ENCODE data around the gene ZMYND8.

Gene ZMYND8

DNA sequence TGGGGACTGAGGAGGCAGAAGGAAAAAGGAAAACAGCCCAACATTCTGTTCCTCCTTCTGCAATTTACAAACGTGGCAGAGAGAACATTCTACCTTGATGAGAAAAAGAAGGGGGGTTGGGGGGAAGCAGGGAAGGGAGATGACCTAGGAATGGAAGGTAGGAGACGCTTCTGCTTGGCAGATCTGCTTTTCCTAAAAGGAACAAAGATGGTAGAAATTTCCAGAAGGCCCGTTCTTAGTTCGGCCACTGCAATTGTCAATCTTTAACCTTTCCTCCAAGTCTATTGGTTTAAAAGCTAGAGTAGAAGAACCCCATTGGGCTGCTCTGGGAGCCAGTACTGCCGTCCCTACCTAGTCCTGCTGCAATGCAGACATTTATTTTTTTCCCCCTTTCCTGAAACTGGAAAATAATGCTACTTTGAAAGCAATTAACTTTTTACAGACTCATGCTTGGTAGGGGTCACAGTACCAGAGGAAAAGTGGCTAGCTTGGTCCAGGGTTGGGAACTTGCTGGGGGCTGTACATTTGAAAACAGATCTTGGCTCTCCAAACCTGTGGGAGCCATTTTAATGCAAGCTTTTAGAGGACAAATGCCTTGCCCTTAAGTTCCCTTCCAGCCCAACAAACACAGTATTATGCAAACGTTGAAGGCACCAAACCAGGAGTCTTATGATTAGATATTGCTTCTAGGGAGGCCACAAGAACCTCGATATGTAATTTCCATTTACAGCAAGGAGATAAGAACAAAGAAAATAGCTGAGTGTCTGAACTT, 2.6 kb downstream of the ZMYND8 start:
- no peak for DNase-seq (ENCODE audit: low read depth in 2 of 2)

DNA sequence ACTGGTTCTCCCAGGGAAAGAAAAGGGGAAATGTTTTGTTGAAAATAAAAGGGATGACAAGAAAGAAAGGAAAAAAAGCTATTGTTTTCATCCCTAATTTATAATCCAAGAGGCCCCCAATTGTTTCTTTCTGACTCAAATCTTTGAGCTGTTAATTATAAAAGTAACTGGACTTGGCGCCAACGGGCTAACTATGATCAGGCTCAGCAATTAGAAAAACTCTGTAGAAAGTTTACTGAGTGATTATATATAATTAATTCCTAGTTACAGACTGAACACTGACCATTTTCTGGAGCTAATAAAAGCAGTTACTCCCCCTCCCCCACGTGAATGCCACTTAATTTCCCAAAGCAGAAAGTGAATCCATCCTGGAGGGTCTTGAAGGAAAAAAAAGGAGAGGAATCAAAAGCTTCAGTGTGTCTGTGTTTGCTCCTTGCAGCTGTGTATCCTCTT, 3.2 kb downstream of the ZMYND8 start:
- DNase-seq (ENCODE audit: low read depth in 2 of 2) = no peak

DNA sequence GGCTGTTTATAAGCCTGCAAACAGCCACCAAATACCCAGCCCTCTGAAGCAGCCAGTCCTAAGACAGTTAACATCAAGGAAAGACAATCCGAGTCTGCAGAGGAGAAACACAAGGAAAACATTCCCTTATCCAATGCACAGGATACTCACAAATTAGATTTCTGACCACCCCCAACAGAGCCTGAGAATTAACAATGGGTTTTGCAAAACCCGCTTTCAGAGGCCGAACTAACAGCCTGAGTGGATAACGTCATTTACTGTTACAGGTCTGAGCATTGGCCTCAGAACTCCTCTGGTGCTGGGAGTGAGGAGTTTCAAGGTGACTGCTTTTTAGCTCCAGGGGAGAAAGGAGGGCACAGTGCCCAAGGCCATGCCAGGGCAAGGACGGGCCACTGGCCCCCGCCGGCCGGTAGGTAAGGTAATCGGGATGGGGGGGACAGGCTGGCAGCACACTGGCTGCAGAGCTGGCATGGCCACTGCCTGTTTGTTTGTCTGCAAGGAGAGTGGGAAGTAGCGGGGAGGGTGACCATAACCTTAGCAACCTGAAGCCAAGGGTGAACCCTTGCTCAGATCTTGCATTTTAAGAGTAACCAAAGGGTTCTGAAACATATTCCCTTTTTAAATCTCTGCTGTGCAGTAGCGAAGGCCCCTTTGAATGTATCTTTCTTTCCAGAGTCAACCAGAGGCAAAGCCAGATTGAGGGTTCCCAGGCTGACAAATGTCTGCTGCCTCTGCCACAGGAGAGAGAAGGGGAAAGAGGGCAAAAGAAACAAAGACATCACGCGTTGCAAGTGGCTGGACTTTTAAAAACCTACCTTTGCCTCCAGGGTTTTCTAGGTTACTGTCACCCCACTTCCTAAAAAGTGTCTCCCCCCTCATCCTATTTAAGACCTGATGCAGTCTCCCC, 3.9 kb downstream of the ZMYND8 start:
- no peak for DNase-seq (ENCODE audit: low read depth in 2 of 2)

DNA sequence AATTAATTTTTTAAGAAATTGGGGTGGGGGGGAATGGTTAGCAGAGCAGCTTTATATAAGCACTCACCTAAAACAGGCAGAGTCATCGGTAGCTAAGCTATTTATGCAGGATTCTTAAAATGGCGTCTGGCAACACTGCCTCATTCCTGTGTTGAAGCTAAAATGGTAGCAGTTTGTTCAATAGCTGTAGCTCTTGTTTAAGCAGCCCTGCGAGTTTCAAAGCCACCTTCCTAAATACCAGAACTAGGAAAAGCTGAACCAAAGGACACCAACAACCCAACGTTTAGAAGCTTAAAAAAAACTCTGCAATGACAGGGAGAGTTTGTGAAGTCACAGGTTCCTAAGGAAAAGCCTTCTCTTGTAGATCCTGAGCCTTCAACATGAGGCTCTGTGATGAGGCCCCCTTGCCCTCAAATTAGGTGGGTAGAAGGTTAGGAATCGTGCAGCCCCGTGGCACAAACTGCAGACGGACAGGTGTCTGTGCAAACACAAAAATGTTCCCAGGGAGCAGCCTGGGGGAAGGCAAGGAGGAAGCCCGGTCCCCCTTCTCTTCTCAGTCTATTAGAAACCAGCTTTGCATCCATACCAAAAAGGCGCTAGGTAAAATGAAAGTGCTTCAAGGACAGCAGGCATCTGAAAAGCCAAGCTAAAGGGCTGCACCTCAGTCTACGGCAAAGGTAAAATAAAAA, 4.7 kb downstream of the ZMYND8 start:
- DNase-seq (ENCODE audit: low read depth in 2 of 2) = no peak

DNA sequence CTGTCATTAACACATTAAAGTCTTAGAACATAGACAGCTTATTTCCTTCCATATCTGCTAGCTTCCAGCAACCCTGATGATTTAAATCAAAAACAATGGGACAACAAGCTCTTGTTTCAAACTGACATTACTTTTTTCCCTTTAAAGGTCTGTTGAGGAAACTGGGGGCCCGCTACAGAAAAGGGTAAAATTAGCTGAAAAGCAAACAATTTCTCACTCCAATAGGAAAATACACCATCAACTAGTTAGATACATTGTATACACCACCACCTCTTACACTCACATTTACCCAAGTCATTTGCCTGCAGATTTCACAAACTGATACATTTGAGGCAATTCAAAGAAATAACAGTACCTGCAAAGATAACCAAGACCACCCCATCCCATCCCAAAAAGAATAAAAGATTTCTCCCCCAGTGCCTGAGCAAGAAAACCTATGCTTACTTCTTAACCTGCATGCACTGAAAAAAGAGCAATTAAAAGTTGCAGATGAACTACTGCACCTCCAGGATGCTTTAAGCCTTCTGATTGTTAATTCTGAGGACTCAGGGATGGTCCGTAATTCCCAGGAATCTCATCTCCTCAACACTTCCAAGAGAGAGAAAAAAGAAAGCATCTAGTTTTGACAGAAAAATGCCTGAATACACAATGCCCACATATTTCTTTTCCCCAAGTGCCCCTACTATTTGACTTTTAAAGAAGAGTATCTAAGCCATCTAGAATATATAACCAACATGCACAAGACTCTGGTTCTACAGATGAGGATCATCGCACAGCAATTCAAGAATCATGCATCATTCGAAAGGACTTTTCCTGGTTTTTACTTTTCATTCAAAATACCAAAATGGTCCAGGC, 5.6 kb downstream of the ZMYND8 start:
- DNase-seq (ENCODE audit: low read depth in 2 of 2) = no peak

DNA sequence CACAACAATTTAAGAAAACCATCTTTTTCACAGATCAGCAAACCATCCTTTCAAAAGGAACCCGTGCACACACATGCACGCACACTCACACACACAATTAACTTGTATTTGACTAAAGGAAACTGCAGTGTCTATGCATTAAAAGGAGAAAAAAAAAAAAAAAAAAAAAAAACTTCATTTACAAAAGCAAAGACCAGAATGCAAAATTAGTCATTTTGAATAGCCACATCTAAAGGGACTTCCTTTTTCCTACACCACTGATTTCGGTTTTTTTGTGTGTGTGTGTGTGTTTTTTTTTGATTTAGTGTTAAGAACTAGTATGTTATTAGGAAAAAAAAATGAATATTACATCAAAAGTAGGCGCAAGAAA, 6.3 kb downstream of the ZMYND8 start:
- DNase-seq (ENCODE audit: low read depth in 2 of 2) = no peak

DNA sequence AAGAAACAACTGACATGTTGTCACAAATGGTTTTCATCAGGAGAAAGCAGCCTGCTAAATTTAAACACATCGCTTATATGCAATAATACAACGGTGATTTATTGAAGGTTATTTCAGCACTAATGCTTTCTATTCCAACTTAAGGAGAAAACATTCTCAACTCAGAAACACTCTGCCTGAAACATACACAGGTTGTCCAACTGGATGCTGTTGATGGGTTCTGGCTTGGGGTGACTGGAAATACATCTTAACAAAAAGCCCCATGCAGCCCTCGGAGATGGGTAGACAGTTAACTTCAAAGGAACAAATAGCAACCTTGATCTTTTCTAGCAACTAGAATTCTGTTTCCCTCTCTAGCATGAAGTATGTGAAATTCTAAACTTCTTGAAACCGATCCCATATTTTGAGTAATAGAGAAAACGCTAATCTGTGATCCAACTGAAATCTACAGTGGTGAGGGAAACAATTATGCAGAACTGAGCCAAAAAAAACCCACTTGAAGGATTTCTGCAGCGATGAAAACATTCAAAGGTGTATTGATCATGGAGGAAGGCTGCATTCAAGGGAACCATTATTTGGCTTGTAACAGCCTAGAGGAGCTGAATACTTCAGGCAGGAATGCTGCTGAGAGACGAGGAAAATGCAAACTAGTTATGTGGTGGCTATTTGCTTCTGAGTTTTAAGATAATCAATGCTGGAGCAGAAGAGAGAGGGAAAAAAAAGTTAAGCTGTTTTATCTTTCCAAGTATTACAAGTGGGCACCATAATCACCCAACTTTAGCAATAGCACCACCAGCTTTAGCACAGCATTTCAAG, 6.9 kb downstream of the ZMYND8 start:
- DNase-seq (ENCODE audit: low read depth in 2 of 2) = no peak

DNA sequence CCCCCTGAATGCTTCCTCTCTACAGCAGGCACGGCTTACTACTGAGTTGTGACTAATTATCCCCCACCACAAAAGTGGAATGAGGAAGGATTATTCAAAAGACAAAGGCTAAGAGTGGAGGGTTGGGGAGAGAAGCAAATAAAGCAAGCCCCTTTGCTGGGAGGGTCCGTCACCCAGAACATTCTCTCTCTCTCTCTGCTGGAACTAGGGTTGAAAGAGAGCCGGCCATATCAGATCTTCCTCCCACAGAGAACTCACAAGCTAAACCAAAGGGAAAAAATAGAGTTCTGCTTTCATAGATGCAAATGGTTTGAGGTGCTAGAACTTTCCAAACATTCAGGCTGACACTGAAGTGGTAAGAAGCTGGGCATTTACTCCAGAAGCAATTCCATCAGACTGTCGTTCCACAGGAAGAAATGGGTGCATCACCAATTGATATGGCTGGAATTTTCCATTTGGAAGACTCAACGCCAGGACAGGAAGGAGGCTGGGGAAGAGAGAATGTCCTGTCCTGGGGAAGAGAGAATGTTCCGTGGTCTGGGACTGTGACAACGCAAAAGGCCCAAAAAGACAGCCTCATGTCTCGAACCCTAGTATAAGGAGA, 7.9 kb downstream of the ZMYND8 start:
- no peak for DNase-seq (ENCODE audit: low read depth in 2 of 2)

DNA sequence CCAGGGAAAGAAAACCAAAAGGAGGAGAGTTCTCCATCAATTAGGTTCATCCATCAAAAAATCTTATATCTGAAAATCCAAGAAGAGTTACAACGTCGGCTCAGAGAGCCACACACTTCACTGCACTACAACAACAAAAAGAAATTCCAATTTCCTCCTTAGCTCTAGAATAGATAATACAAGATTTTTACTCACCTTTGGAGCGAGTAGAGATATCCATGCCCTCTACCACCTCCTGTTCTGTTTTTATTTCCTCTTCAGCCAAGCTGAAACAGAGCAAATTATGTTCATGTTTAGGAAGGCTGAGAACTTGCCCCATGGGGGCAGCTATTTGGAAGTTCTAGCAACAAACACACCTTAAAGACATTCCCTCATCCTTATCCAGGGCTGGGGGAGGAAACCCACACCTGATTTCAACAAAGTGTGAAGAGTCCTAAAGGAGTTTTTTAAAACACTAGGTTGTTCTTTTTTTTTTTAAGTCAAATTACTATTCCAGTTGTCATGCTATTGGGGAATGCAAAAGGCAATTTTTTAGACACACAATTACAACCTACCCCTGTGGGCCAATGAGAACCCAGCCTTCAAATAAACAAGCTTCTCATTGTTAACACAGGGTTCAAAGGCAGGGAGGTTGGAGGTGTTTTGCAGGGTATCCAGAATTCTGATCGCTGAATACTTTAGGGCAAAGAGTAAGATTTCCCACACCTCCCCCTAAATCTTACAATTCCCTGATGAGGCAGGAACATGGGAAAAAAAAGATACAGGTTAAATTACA, 8.7 kb downstream of the ZMYND8 start:
- no peak for DNase-seq (ENCODE audit: low read depth in 2 of 2)

DNA sequence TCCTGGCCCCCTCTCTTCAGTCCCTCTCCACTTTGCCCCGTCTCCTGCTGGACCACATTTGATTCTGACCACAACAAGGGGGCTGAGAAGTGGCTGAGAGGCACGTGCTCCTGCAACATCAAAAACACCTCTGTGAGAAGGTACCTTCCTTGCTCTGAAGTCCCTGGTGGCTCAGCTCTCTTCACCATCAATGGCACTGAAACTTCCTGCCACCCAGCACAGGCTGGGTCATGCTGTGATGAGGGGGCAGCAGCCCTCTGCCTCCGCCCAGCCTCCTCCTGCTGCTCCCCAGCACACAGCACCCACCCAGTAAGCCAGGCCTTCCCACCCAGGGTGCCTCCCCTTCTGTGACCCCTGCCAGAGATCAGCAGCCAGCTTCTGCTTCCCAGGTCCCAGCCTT, 10.3 kb downstream of the ZMYND8 start:
- DNase-seq (ENCODE audit: low read depth in 2 of 2) = no peak

DNA sequence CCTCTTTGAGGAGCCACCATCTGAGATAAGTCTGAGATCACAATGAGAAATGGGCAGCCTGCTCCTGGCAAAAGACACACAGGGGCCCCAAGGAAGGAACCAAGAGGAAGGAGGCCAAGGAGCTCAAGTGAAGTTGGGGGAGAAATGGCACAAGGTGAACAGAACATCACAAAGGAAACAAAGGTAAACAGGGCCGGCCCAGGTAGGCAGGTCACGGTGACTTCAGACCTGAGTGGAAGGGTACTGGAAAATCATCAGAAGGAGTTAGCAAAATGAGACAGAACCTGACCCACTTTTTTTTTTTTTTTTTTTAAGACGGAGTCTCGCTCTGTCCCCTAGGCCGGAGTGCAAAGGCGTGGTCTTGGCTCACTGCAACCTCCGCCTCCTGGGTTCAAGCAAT, 11.3 kb downstream of the ZMYND8 start:
- no peak for DNase-seq (ENCODE audit: low read depth in 2 of 2)

DNA sequence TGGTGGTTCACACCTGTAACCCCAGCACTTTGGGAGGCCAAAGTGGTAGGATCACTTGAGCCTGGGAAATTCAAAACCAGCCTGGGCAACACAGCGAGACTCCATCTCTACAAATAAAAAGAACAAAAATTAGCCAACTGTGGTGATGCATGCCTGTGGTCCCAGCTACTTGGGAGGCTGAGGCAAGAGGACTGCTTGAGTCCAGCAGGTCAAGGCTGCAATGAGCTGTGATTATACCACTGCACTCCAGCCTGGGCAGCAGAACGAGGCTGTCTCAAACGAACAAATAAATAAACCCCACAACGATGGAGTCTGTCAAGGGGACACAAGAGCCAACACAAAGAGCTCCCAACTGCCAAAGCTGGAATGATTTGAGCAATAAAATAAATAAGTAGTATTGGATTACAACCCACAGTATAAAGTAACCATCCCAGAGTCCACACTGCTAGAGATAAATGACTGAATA, 13.5 kb downstream of the ZMYND8 start:
- no peak for DNase-seq (ENCODE audit: low read depth in 2 of 2)

DNA sequence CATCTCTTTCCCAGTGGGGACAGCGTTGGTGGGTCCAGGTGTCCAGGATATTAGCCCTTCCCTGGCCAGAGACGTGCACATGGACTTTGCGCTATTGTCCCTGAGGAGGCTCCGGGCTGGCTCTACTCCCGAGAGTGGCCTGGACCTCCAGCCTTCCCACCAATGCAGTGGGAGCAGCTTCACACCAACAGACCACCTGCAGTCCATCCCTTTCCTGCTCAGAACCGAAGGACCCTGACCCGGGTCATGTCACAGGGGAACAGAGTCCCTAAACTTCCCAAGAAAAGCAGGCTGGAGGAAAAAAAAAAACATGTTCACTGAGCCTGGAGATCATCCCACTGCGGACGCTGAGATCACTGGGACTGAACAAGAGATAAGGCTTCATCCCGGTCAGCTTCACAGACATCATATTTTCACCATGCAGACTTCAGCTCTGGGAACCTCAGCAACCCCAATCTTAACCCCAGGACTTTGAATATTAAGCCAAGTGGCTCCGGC, 18.3 kb downstream of the ZMYND8 start:
- DNase-seq (ENCODE audit: low read depth in 2 of 2) = no peak

DNA sequence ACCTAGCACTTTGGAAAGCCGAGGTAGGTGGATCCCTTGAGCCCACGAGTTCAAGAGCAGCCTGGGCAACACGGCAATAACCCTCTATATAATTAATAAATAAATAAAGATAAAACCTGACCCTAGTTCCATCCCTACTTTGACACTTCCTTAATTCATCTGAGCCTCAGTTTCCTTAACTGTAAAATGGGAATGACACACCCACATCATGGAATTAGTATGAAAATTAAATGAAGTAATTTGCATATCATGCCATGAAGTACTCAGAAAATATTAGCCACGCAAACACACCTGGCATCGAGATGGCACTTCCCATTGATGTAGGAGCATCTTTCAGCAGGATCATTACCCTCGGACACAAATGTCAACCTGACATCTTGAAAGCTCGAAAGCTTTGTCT, 19.1 kb downstream of the ZMYND8 start:
- DNase-seq (ENCODE audit: low read depth in 2 of 2) = no peak

DNA sequence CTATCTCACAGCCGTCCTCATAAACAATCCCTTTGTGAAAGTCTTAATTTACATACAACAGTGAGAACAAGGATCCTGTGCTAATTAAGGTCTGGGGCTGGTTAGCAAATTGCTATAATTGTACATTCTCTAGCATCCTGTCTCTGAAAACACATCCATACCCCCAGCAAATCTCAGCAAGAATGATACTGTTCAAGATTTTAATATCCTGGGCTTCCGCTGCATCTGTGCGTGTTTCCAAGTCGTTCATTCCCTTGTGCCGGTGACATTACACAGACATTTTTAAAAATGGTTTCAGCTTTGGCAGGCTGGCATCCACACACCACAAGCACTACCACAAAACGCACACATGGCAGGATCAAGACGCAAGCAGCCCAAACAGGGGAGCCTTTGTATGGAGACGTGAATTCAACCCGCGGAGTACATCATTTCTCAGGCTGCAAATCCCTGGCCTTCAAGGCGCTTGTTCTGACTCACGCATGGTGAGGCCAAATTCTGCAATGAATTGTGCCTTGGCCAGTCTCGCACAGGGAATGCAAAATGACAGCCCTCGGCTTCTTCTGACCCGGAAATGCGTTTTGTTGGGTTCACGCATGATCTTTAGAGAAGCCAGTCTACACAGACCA, 20.3 kb downstream of the ZMYND8 start:
- no peak for DNase-seq (ENCODE audit: low read depth in 2 of 2)

DNA sequence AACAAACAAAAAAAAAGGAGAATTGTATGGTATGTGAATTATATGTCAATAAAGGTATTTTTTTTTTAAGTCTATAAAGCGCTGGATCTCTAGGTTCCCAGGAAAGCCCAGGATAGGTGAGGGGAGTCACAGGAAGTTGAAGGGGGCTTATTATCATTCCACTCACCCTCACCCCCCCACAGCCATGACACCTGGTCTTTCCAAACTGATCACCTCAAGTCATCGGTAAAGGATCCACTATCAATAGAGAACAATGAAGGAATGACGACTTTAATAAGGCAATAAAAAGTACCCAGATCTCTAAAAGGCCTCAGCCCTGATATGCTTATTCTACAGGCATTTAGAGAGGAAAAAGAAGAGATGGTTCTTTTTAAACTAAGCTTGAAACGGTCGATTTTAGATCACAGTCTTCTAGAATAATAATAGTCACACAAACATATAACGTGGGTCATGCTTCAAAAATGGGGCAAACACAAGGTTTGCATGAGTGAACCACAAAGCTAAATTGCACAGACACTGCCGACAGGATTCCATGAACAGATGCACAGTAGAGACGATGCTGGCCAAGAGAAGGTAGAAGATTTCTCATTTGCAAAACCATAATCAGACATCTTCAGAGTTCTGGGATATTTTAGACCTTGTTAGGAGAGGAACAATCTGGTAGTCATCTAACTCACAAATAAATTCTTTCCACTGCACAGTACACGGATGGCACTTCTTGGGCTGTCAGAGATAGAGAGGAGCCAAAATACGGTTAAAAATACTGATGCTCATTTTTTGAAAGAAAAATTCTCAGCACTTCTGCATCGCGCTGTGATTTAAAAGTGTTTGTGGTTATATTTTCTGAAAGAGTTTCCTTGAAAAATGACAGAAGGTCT, 21.0 kb downstream of the ZMYND8 start:
- no peak for DNase-seq (ENCODE audit: low read depth in 2 of 2)

DNA sequence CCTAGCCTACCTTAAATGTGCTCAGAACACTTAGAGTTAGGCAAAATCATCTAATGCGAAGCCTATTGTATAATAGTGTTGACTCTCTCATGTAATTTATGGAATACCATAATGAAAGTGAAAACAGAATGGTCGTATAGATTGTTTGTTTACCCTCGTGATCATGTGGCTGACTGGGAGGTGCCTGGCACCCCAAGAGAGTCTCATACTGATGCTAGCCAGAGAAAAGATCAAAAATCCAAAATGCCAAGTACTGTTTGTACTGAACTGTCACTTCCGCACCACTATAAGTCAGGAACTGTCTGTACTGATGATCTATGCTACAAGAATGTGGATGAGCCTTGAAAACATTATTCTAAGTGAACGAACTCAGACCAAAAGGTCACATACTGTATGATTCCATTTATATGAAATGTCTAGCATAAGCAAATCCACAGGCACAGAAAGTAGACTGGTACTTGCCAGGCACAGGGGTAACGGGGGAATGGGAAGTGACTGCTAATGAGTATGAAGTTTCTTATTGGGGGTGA, 22.4 kb downstream of the ZMYND8 start:
- peak; percentile 82 to 83 for DNase-seq (ENCODE audit: low read depth in 2 of 2)

All from fibroblast of skin of left quadriceps (primary cell).